ENCODE measurements around the gene GOLT1B. TPM values are rescaled to one million over a fixed set of nuclear protein-coding genes. Genes with fewer than 3 reads are reported as not detected.

The GOLT1B gene
- total RNA-seq, 1 donor from 2014 or later, result 22.0 TPM

- DNase-seq (ENCODE audit: missing footprints) (no peak), ATAC-seq (no peak)
- intact Hi-C loops (cut with DNase I), result no loop called here
Observed at GRCh38 chr12:21552635-21553328, 51.2 kb downstream of the GOLT1B start.

- ATAC-seq (no peak), DNase-seq (ENCODE audit: missing footprints) (no peak)
- intact Hi-C loops (cut with DNase I), result no loop called here
Observed at GRCh38 chr12:21553329-21553675, 51.7 kb downstream of the GOLT1B start.

- intact Hi-C loops (cut with DNase I), result no loop called here
- DNase-seq (ENCODE audit: missing footprints) (no peak), ATAC-seq (no peak)
Observed at GRCh38 chr12:21558100-21558679, 56.6 kb downstream of the GOLT1B start.

- DNase-seq (ENCODE audit: missing footprints) (no peak), ATAC-seq (peak; percentile 42)
- intact Hi-C loops (cut with DNase I), result no loop called here
Observed at GRCh38 chr12:21559855-21560569, 58.4 kb downstream of the GOLT1B start.

GRCh38 chr12:21561158-21561557, 59.6 kb downstream of the GOLT1B start:
- intact Hi-C loops (cut with DNase I), result no loop called here
- DNase-seq (ENCODE audit: missing footprints) (no peak), ATAC-seq (no peak)

- intact Hi-C loops (cut with DNase I), result no loop called here
- no peak for ATAC-seq
- no peak for DNase-seq (ENCODE audit: missing footprints)
Observed at GRCh38 chr12:21562859-21563258, 61.3 kb downstream of the GOLT1B start.

- DNase-seq (ENCODE audit: missing footprints) (no peak), ATAC-seq (no peak)
- intact Hi-C loops (cut with DNase I), result no loop called here
Observed at GRCh38 chr12:21566223-21566906, 64.8 kb downstream of the GOLT1B start.

GRCh38 chr12:21566907-21567394, 65.4 kb downstream of the GOLT1B start:
- intact Hi-C loops (cut with DNase I), result no loop called here
- ATAC-seq, result no peak

More at GRCh38 chr12:21566907-21567394, 65.4 kb downstream of the GOLT1B start:
- no peak for DNase-seq (ENCODE audit: missing footprints)

Other genes starting within 250 kb of the GOLT1B start
- not detected for gene SLCO1A2, start 166.9 kb upstream of the GOLT1B start, total RNA-seq
- not detected for gene IAPP, start 128.9 kb upstream of the GOLT1B start, total RNA-seq
- gene PYROXD1, start 64.1 kb upstream of the GOLT1B start, total RNA-seq, result 16.5 TPM
- gene RECQL, start 154 bp upstream of the GOLT1B start, total RNA-seq, result 19.4 TPM
- 12.4 TPM for gene SPX, start 24.5 kb downstream of the GOLT1B start, total RNA-seq
- gene GYS2, start 103.1 kb downstream of the GOLT1B start, total RNA-seq, result not detected
- gene LDHB, start 156.1 kb downstream of the GOLT1B start, total RNA-seq, result 1,958 TPM